Cardiac muscle cell (in vitro differentiated cells and primary cell): ENCODE data around the gene NPBWR2. TPM values are rescaled to one million over a fixed set of nuclear protein-coding genes. Genes with fewer than 3 reads are reported as not detected.

Experiments
- DNase-seq, 2 donors: peaks; one replicate each; pipeline versions ENCODE4 v3.0.0 to v3.0.0-alpha.2; 2010 to 2017; ENCODE audit warnings: low read depth in 1 of 2, low spot score in 1 of 2
- H3K27ac ChIP-seq: fragments of 200-600 bp; sonication (generic); 2 replicates; pipeline ENCODE4 v1.5.1; 2016
- H3K27me3 ChIP-seq: fragments of 200-600 bp; sonication (generic); 2 replicates; pipeline ENCODE4 v1.6.0; 2016; ENCODE audit warnings: control low read depth
- H3K36me3 ChIP-seq: fragments of 200-600 bp; sonication (generic); 2 replicates; pipeline ENCODE4 v1.5.1; 2016; ENCODE audit warnings: control low read depth
- H3K4me1 ChIP-seq: fragments of 200-600 bp; sonication (generic); 2 replicates; pipeline ENCODE4 v1.8.1; 2017; ENCODE audit warnings: low read depth, mild to moderate bottlenecking, mixed run types
- H3K4me3 ChIP-seq: fragments of 200-600 bp; sonication (generic); 2 replicates; pipeline ENCODE4 v1.5.1; 2016; ENCODE audit warnings: mild to moderate bottlenecking
- H3K9me3 ChIP-seq: fragments of 200-600 bp; sonication (generic); 2 replicates; pipeline ENCODE4 v1.5.1; 2017; ENCODE audit warnings: low read depth, mild to moderate bottlenecking, control low read depth
- polyA plus RNA-seq: library from polyadenylated mRNA; unstranded; fragments of >200 nt; fragmentation: Nextera tagmentation; extraction: Ambion mirVana; gene quantifications from 2 replicates; pipeline ENCODE4 v1.2.1, GENCODE V29; 2016
- total RNA-seq: library from RNA; depleted of rRNA; stranded (reverse); fragments of >200 nt; gene quantifications from 2 replicates; pipeline ENCODE4 v1.2.3, GENCODE V29; 2016
- TF ChIP-seq, protein P1 (sequence below): IDR thresholded peaks from 2 replicates; pipeline ENCODE4 v1.5.1; 2012; ENCODE audit warnings: low read depth, mild to moderate bottlenecking, low read length

Gene NPBWR2, protein sequence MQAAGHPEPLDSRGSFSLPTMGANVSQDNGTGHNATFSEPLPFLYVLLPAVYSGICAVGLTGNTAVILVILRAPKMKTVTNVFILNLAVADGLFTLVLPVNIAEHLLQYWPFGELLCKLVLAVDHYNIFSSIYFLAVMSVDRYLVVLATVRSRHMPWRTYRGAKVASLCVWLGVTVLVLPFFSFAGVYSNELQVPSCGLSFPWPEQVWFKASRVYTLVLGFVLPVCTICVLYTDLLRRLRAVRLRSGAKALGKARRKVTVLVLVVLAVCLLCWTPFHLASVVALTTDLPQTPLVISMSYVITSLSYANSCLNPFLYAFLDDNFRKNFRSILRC
- not detected in 2 replicates for total RNA-seq
- polyA plus RNA-seq, result not detected in 2 replicates

DNA sequence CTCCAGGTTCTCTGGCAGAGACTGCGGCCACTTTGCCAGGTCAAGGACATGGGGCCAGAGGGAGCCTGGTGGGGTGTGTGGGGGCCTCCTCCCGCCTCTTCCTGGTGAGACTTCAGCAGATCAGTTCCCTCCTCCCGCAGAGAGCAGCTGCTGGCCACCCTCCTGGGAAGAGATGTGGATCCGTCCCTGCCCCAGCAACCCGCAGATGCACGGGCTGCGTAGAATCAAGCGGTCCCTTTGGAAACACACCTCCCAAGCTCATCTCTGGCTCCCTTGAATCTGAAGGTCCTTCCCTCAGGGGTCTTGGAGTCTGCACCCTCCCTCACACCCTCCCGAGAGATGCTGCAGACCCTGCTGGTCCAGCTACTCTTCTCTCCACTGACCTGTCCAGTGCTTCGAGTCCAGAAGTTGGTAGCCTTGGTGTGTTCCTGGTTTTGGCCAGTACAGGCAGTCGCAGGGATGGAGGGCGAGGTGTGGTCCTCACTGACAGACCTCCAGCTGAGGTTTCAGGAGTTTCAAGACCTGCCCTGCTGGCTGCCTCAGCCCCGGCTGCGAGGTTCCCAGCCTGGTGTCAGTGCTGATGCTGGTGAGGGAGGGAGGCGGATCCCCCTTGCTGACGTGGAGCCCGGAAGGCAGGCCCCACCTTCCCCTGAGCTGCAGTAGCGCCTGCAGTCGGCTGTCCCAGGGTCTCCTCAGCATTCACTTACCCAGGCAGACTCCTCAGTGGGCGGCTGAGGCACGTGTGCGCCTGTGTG lies at the start of gene NPBWR2:
TSS of gene NPBWR2 (minus strand) at position 585 of the 755 bp plus-strand sequence. CDS start 734 bp downstream, outside the sequence.
- TF ChIP-seq, protein P1, sequence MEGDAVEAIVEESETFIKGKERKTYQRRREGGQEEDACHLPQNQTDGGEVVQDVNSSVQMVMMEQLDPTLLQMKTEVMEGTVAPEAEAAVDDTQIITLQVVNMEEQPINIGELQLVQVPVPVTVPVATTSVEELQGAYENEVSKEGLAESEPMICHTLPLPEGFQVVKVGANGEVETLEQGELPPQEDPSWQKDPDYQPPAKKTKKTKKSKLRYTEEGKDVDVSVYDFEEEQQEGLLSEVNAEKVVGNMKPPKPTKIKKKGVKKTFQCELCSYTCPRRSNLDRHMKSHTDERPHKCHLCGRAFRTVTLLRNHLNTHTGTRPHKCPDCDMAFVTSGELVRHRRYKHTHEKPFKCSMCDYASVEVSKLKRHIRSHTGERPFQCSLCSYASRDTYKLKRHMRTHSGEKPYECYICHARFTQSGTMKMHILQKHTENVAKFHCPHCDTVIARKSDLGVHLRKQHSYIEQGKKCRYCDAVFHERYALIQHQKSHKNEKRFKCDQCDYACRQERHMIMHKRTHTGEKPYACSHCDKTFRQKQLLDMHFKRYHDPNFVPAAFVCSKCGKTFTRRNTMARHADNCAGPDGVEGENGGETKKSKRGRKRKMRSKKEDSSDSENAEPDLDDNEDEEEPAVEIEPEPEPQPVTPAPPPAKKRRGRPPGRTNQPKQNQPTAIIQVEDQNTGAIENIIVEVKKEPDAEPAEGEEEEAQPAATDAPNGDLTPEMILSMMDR, result no peak
- no peaks in the 10 kb centered on the region for H3K36me3 ChIP-seq
- peaks cover 12% of the 10 kb centered on the region for H3K27me3 ChIP-seq
- no peak for DNase-seq
- peaks cover 3% of the 10 kb centered on the region for H3K4me1 ChIP-seq
- H3K9me3 ChIP-seq, result no peaks in the 10 kb centered on the region
- H3K27ac ChIP-seq, result no peak within 1 kb of the TSS
- H3K4me3 ChIP-seq, result no peak within 1 kb of the TSS

DNA sequence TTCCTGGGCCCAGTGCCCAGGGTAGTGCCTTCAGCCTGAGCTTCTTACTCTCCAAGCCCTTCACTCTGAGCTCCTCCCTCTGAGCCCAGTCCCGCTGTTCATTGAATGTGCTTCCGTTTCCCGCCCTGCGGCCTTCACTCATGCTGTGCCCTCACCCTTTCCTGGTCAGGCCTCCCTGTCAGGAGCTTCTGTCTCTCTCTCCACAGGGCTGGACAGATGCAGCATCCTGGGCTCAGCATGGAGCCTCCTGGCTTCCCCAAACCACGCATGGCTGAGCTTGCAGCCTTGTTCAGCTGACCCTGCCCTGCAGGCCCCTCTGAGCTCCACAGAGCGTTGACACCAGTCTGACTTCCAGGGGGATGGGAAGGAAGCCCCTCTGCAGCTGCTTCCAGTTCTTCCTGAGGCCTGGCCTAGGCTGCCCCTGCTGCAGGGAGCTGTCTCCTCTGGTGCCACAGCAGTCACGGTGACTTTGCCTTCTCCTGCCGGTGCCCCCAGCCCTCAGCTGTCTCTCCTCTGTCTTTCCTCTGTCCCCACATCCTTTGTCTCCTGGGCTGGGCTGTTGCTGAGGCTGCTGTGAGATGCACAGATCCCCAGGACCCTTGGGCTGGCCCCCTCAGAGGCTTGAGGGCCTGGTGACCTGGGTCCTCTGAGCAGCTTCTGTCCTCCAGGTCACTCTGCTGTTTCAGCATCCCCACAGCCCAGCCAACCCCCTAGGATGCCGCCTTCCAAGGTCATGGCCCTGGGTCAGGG lies 48.9 kb upstream of the NPBWR2 start:
- Histone ChIP-seq H3K36me3 (no peaks in the 10 kb centered on the region), H3K27ac (no peak overlapping the region), H3K27me3 (peaks cover 17% of the 10 kb centered on the region), H3K4me1 (no peaks in the 10 kb centered on the region), H3K9me3 (no peaks in the 10 kb centered on the region), H3K4me3 (no peak overlapping the region)
- TF ChIP-seq, protein P1, result no peak
- no peak for DNase-seq

DNA sequence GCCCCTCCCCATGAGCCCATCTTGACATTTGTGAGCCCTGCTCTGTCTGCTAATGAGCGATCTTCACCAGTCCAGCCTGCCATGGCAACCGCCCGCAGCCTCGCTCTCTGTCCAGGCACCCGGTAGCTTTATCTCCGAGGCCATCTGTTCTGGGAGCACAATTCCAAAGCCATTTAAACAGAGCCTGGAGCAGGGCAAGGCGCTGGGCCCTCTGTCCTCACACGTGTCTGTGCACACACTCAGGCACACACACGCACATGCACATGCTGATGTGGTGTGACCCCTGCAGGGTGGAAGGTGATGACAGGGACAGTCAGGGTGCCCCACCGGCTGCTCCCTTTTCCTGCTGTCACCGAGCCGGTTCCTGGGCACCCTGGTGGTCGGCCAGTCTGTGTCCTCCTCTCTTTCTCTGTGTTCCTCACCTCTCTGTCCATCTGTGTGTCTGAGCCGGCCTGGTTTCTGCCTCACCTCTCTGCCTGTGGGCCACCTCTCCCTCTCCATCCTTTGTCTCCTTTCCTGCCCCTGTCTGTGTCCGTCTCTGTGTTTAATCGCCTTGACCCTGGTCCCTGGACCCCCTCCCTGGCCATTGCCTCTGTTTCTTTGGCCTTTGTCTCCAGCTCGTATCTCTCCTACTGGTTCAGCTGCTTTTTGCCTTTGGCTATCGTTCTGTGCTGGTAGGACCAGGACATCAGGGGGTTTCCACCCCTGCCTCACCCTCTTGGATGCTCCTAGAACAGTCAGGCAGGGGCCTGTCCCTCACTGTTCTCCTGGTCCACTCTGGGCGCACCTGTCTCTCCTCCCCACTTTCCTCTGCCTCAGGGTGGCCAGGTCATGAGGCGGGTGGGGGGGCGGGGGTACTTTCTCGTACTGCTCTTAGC lies 48.1 kb upstream of the NPBWR2 start:
- H3K4me1 ChIP-seq, result no peaks in the 10 kb centered on the region
- no peak overlapping the region for H3K27ac ChIP-seq
- peaks cover 9% of the 10 kb centered on the region for H3K27me3 ChIP-seq
- DNase-seq, result no peak
- H3K36me3 ChIP-seq, result no peaks in the 10 kb centered on the region
- TF ChIP-seq, protein P1, result no peak
- no peak overlapping the region for H3K4me3 ChIP-seq
- H3K9me3 ChIP-seq, result no peaks in the 10 kb centered on the region

DNA sequence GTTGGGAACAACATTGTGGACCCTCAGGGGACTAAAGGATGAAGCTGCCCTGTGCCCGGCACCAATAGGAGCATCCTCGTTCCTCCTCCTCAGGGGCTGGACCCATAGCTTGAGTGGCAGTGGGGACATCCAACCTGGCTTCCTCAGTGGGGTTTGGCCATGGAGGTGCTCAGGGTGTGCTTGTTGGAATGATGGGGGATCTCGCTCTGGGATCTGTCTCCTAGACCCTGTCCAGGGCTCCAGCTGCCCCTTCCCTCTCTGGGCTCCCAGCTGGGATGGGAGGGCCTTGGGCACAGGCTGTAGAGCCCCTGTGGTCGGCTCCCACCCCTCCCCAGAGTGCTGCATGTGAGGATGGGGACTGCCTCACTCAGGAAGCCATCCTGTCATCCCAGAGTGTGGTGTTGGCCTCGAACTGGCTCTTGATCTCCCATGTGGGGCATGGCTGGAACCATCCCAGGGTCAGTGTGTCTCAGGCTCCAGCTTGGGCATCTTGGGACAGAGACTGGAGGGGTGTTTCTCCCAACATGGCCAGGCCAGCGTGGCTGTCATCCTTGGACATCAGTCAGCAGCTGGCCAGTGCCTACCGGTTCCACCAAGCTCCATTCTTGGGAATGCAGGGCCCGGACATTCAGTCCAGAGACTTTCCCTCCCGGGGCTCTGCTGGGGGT lies 47.4 kb upstream of the NPBWR2 start:
- H3K36me3 ChIP-seq, result no peaks in the 10 kb centered on the region
- no peaks in the 10 kb centered on the region for H3K4me1 ChIP-seq
- DNase-seq, result no peak
- no peak overlapping the region for H3K4me3 ChIP-seq
- TF ChIP-seq, protein P1, result no peak
- no peak overlapping the region for H3K27ac ChIP-seq
- H3K9me3 ChIP-seq, result no peaks in the 10 kb centered on the region
- H3K27me3 ChIP-seq, result peaks cover under 1% of the 10 kb centered on the region
